Trophoblast cell (in vitro differentiated cells and primary cell): ENCODE measurements around the gene CBY2.

ENCODE experiments used
- DNase-seq, 2 donors: peaks; one replicate each; pipeline ENCODE4 v3.0.0-alpha.2; 2016
- H2AFZ ChIP-seq: 2 replicates; pipeline ENCODE4 v1.6.1; 2013; ENCODE audit warnings: low read length, moderate library complexity, mild to moderate bottlenecking; ENCODE audit not compliant: insufficient read depth, poor library complexity
- H2AK5ac ChIP-seq: 2 replicates; pipeline ENCODE4 v1.6.1; 2013; ENCODE audit warnings: mild to moderate bottlenecking, low read length
- H2BK120ac ChIP-seq: 2 replicates; pipeline ENCODE4 v1.6.1; 2013; ENCODE audit warnings: low read length, mild to moderate bottlenecking, moderate library complexity; ENCODE audit not compliant: insufficient read depth, poor library complexity
- H2BK12ac ChIP-seq: 2 replicates; pipeline ENCODE4 v1.6.1; 2013; ENCODE audit warnings: mild to moderate bottlenecking, low read length, moderate library complexity
- H2BK5ac ChIP-seq: 2 replicates; pipeline ENCODE4 v1.6.1; 2013; ENCODE audit warnings: low read length, low read depth, moderate library complexity, mild to moderate bottlenecking; ENCODE audit not compliant: poor library complexity
- H3K14ac ChIP-seq: 2 replicates; pipeline ENCODE4 v1.6.1; 2013; ENCODE audit warnings: mild to moderate bottlenecking, low read length
- H3K18ac ChIP-seq: 2 replicates; pipeline ENCODE4 v1.6.1; 2013; ENCODE audit warnings: mild to moderate bottlenecking, low read length
- H3K23ac ChIP-seq: 2 replicates; pipeline ENCODE4 v1.6.1; 2013; ENCODE audit warnings: low read length
- H3K27ac ChIP-seq: 2 replicates; pipeline ENCODE4 v1.5.1; 2013; ENCODE audit warnings: low read depth, mild to moderate bottlenecking, inconsistent platforms, low read length, moderate library complexity
- H3K27me3 ChIP-seq: 2 replicates; pipeline ENCODE4 v1.6.1; 2013; ENCODE audit warnings: inconsistent platforms, mild to moderate bottlenecking, low read length, moderate library complexity; ENCODE audit not compliant: insufficient read depth
- H3K36me3 ChIP-seq, 2 experiments: 1 replicate in 1 of 2; 2 replicates in 1 of 2; pipeline ENCODE4 v1.6.1; 2013; ENCODE audit warnings: low read length in 2 of 2, mild to moderate bottlenecking in 2 of 2, moderate library complexity in 1 of 2; ENCODE audit not compliant: insufficient read depth in 2 of 2, control insufficient read depth in 1 of 2
- H3K4ac ChIP-seq: 2 replicates; pipeline ENCODE4 v1.6.1; 2013; ENCODE audit warnings: low read depth, mild to moderate bottlenecking, low read length, moderate library complexity
- H3K4me1 ChIP-seq, 2 experiments: 1 replicate in 1 of 2; 2 replicates in 1 of 2; pipeline ENCODE4 v1.6.1; 2013; ENCODE audit warnings: low read length in 2 of 2, mild to moderate bottlenecking in 2 of 2, moderate library complexity in 1 of 2; ENCODE audit not compliant: insufficient read depth in 2 of 2, control insufficient read depth in 1 of 2
- H3K4me2 ChIP-seq: 2 replicates; pipeline ENCODE4 v1.6.1; 2013; ENCODE audit warnings: inconsistent platforms, mild to moderate bottlenecking, low read length, moderate library complexity
- H3K4me3 ChIP-seq: 2 replicates; pipeline ENCODE4 v1.5.1; 2013; ENCODE audit warnings: mild to moderate bottlenecking, low read depth, low read length, inconsistent platforms
- H3K79me1 ChIP-seq: one replicate; pipeline ENCODE4 v1.6.1; 2013; ENCODE audit warnings: low read length
- H3K79me2 ChIP-seq: 2 replicates; pipeline ENCODE4 v1.6.1; 2013; ENCODE audit warnings: low read length, mild to moderate bottlenecking; ENCODE audit not compliant: control insufficient read depth, insufficient read depth, poor library complexity
- H3K9ac ChIP-seq: 2 replicates; pipeline ENCODE4 v1.6.1; 2013; ENCODE audit warnings: mild to moderate bottlenecking, low read length
- H3K9me3 ChIP-seq: 2 replicates; pipeline ENCODE4 v1.6.1; 2013; ENCODE audit warnings: low read depth, mild to moderate bottlenecking, control low read depth, inconsistent platforms, low read length; ENCODE audit not compliant: insufficient read depth
- H4K12ac ChIP-seq: 2 replicates; pipeline ENCODE4 v1.6.1; 2013; ENCODE audit warnings: low read depth, mild to moderate bottlenecking, low read length, moderate library complexity
- H4K8ac ChIP-seq: 2 replicates; pipeline ENCODE4 v1.6.1; 2013; ENCODE audit warnings: low read depth, mild to moderate bottlenecking, low read length, moderate library complexity
- H4K91ac ChIP-seq: one replicate; pipeline ENCODE4 v1.6.1; 2013; ENCODE audit warnings: low read depth, mild to moderate bottlenecking, low read length, moderate library complexity
- WGBS: extraction: QIAGEN DNeasy Blood & Tissue Kit; methylation state at CpG from one replicate; pipeline ENCODE4 v1.1.7; 2013; ENCODE audit warnings: missing lambda C conversion rate; ENCODE audit not compliant: insufficient read length, insufficient coverage; ENCODE audit errors: extremely low coverage; 5-methylcytosine and 5-hydroxymethylcytosine counted together

The CBY2 gene

DNA sequence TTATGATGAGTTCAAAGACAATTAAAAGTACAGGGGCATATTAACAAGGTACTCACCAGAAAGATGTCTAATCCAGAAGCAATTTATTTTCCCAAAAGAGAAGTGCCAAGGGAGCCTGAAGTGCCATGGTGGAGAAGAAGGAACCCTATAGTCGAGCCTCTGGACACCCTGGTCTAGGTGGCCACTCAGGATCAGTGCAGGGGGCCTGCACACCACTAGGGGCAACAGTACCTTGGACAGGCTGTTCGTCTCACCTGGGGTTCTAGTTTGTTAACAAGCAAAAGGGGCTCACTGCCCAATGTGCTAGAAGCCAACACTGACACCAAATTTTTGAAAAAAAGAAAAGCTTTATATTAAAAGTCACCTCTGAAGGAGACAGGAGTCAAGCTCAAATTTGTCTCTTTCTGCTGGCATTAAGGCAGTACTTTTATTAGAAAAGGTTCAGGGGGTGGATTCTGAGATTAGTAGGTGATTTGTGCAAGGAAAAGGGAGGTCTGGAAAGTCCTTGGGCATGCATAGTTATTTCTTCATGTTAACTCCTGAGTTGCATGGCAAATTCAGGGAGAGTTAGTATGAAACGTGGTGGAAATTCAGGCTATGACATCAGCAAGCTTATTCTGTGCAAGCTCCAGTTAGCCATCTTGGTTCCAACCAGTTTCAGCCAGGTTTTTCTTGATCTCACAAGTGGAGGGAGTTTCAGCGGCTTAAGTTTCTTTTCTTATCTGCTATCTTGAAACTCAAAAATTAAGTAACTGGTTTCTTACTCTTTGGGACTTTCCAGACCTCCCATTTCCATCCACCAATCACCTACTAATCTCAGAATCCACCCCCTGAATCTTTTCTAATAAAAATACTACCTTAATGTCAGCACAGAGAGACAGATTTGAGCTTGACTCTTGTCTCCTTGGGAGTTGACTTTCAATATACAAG is 884 bp upstream of the CBY2 start:
- no peak overlapping the region for H2BK5ac ChIP-seq
- no peak overlapping the region for H2BK12ac ChIP-seq
- H4K91ac ChIP-seq = no peak overlapping the region
- no peak overlapping the region for H4K12ac ChIP-seq
- no peaks in the 10 kb centered on the region for H3K79me1 ChIP-seq
- H3K4me3 ChIP-seq = no peak overlapping the region
- no peak overlapping the region for H2BK120ac ChIP-seq
- H3K36me3 ChIP-seq = no peaks in the 10 kb centered on the region
- H3K27me3 ChIP-seq = no peaks in the 10 kb centered on the region
- no peaks in the 10 kb centered on the region for H3K4me1 ChIP-seq
- no peak overlapping the region for H3K23ac ChIP-seq
- H3K4ac ChIP-seq = no peak overlapping the region
- H3K18ac ChIP-seq = no peak overlapping the region
- no peak overlapping the region for H3K4me2 ChIP-seq
- no peak for DNase-seq
- no peak overlapping the region for H3K14ac ChIP-seq
- H2AK5ac ChIP-seq = no peak overlapping the region
- no CpG with 5 or more reads among the region's 4 CpGs for WGBS
- H4K8ac ChIP-seq = no peak overlapping the region
- no peak overlapping the region for H2AFZ ChIP-seq
- no peak overlapping the region for H3K9ac ChIP-seq
- H3K79me2 ChIP-seq = no peaks in the 10 kb centered on the region
- H3K9me3 ChIP-seq = no peaks in the 10 kb centered on the region
- H3K27ac ChIP-seq = no peak overlapping the region

DNA sequence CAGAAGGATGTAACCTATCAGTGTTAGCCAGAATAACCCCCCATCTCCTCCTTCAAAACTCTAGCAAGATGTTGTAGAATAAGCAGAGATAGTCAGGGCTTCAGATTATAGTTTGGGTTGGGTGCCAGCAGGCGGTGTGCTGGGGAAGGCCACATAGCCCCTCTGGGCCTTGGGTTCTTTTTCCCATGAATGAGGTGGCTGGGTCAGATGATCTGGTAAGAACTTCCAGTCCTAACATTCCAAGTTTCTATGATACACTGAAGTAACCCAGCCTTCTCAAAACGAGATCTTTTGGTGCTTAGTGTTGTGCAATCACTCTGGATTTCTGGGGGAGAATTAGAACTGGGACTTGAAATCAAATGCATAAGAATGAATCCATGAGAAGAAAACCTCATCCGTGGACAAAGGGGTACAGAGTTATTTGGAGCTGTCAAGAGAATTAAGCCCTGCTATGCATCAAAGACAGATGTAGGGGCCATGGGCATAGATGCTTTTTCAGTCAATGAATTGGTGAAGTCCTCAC is 810 bp downstream of the CBY2 start:
- no peak overlapping the region for H4K91ac ChIP-seq
- no peak overlapping the region for H3K9ac ChIP-seq
- no peak overlapping the region for H2BK5ac ChIP-seq
- no peak overlapping the region for H3K18ac ChIP-seq
- H3K36me3 ChIP-seq = no peaks in the 10 kb centered on the region
- H3K4me1 ChIP-seq = no peaks in the 10 kb centered on the region
- no peak for DNase-seq
- H3K23ac ChIP-seq = no peak overlapping the region
- no peaks in the 10 kb centered on the region for H3K27me3 ChIP-seq
- H3K4me2 ChIP-seq = no peak overlapping the region
- H3K14ac ChIP-seq = no peak overlapping the region
- no peak overlapping the region for H3K27ac ChIP-seq
- H2BK120ac ChIP-seq = no peak overlapping the region
- no peak overlapping the region for H4K12ac ChIP-seq
- H3K4ac ChIP-seq = no peak overlapping the region
- H2BK12ac ChIP-seq = no peak overlapping the region
- no CpG with 5 or more reads among the region's 3 CpGs for WGBS
- no peak overlapping the region for H2AFZ ChIP-seq
- no peak overlapping the region for H4K8ac ChIP-seq
- no peaks in the 10 kb centered on the region for H3K9me3 ChIP-seq
- no peak overlapping the region for H3K4me3 ChIP-seq
- H3K79me1 ChIP-seq = no peaks in the 10 kb centered on the region
- H2AK5ac ChIP-seq = no peak overlapping the region
- H3K79me2 ChIP-seq = no peaks in the 10 kb centered on the region

DNA sequence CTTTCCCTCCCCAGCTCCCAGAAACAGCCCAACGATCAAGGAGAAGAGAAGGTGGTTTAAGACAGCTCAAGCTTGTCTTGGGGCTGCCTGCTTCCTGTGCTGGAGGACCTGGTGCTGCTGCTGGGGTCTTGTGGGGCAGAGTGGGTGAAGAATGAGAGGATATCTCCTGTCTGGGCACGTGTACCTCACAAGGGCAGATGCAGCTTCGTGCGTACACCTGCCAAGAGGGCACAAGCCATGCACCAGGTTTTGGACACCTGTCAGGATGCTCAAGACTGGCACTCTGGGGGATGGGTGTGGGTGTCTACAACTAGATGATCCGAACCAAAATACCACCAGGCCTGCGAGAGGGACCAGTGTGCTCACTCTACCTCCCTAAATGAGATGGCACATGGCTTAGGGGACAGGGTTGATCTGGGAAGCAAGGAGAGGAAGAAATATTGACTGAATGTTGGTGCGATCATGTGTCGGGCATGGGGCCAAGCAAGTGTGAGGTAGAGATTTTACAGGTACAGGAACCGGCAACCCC is 2.2 kb downstream of the CBY2 start:
- Histone ChIP-seq H3K9ac (no peak overlapping the region), H3K18ac (no peak overlapping the region), H3K4me3 (no peak overlapping the region), H3K27me3 (no peaks in the 10 kb centered on the region), H3K14ac (no peak overlapping the region), H3K4me1 (no peaks in the 10 kb centered on the region), H3K23ac (no peak overlapping the region), H2BK120ac (no peak overlapping the region), H3K79me1 (no peaks in the 10 kb centered on the region), H2AK5ac (no peak overlapping the region), H2BK5ac (no peak overlapping the region), H3K9me3 (no peaks in the 10 kb centered on the region), H4K12ac (no peak overlapping the region), H4K8ac (no peak overlapping the region), H4K91ac (no peak overlapping the region), H3K79me2 (no peaks in the 10 kb centered on the region), H3K4me2 (no peak overlapping the region), H3K36me3 (no peaks in the 10 kb centered on the region), H3K4ac (no peak overlapping the region), H2BK12ac (no peak overlapping the region), H2AFZ (no peak overlapping the region), H3K27ac (no peak overlapping the region)
- DNase-seq = no peak
- WGBS = no CpG with 5 or more reads among the region's 9 CpGs

DNA sequence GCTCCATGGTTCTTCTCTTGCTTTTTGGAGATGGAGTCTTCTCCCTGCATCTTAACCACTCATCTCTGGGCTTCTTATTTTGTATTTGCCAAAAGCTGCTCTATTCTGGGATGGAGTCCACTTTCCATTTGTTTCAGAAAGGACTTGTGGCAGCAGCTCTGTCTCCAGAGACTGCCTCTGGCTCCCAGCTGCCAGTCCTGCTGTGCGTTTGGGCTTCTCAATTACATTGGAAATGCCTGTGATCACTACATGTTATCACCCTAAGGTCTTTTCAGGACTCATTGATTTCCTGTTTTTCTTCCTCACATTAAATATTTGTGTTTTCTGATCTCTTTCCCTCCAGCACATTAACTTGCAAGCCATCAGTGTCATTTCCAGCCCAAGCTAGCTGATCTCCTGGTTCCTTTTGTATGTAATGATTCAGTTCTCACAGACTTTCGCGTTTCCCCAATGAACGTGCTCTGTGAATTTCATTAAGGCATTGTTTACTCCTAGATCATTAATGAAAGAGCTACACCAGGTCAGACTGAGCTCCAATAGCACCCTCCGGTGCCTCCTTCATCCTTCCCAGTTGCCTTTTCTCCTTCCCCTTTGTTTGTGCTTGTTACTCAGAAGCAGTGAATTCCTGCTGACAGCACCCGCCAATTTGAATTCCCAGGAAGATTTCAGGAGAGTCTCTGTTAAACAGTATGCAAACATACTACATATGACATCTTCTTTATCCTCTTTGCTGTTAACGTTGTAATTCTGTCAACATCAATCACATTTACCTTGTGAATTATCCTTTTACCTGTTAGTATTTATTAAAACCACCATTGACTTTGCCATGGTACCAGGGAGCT is 3.0 kb downstream of the CBY2 start:
- H3K4me1 ChIP-seq = no peaks in the 10 kb centered on the region
- no peaks in the 10 kb centered on the region for H3K9me3 ChIP-seq
- H4K12ac ChIP-seq = no peak overlapping the region
- H3K79me1 ChIP-seq = no peaks in the 10 kb centered on the region
- H2BK120ac ChIP-seq = no peak overlapping the region
- no peak overlapping the region for H3K23ac ChIP-seq
- no peak overlapping the region for H3K18ac ChIP-seq
- no peak overlapping the region for H3K4ac ChIP-seq
- no peak for DNase-seq
- H4K91ac ChIP-seq = no peak overlapping the region
- H4K8ac ChIP-seq = no peak overlapping the region
- no peak overlapping the region for H2AK5ac ChIP-seq
- WGBS = no CpG with 5 or more reads among the region's 7 CpGs
- no peaks in the 10 kb centered on the region for H3K36me3 ChIP-seq
- H3K27me3 ChIP-seq = no peaks in the 10 kb centered on the region
- H2BK5ac ChIP-seq = no peak overlapping the region
- H2BK12ac ChIP-seq = no peak overlapping the region
- no peak overlapping the region for H3K9ac ChIP-seq
- no peak overlapping the region for H3K14ac ChIP-seq
- no peaks in the 10 kb centered on the region for H3K79me2 ChIP-seq
- no peak overlapping the region for H3K4me3 ChIP-seq
- no peak overlapping the region for H3K4me2 ChIP-seq
- H3K27ac ChIP-seq = no peak overlapping the region
- H2AFZ ChIP-seq = no peak overlapping the region
